ENCODE results near the gene LTA4H. TPM values are rescaled to one million over a fixed set of nuclear protein-coding genes. Genes with fewer than 3 reads are reported as not detected.
"Not testable (repeated sequence)": the region's sequence is repeated elsewhere in the genome, so short reads cannot be mapped to it uniquely, and the experiment has no call there.

LTA4H gene
- total and polyA plus RNA-seq, 8 donors = 20.0 to 57.1 (median 31.0) TPM

DNA sequence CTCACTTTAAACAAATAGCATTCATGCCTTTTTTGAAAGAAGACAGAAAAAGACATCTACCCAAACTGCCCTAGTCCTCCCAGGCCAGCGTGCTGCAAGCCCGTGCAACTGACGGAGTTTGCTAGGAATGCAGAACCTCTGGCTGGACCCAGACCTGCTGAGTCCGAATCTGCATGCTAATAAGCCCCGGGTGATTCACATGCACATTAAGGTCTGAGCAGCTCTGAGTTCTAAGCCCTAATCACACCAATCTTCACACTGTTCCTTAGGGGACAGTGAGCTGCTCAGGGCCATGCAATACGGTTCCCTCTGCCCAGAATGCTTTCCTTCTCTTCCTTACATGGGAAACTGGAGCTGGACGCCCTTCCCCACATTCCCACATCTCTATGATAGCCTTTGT, 64.5 kb downstream of the LTA4H start:
- Histone ChIP-seq H3K9me3 (no peaks in the 10 kb centered on the region), H3K4me3 (no peak overlapping the region), H3K27me3 (no peaks in the 10 kb centered on the region), H3K4me1 (no peaks in the 10 kb centered on the region), H3K36me3 (no peaks in the 10 kb centered on the region), H3K27ac (no peak overlapping the region)
- ATAC-seq (no peak), DNase-seq (no peak), FAIRE-seq (no peak)
- TF ChIP-seq, protein P1, sequence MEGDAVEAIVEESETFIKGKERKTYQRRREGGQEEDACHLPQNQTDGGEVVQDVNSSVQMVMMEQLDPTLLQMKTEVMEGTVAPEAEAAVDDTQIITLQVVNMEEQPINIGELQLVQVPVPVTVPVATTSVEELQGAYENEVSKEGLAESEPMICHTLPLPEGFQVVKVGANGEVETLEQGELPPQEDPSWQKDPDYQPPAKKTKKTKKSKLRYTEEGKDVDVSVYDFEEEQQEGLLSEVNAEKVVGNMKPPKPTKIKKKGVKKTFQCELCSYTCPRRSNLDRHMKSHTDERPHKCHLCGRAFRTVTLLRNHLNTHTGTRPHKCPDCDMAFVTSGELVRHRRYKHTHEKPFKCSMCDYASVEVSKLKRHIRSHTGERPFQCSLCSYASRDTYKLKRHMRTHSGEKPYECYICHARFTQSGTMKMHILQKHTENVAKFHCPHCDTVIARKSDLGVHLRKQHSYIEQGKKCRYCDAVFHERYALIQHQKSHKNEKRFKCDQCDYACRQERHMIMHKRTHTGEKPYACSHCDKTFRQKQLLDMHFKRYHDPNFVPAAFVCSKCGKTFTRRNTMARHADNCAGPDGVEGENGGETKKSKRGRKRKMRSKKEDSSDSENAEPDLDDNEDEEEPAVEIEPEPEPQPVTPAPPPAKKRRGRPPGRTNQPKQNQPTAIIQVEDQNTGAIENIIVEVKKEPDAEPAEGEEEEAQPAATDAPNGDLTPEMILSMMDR (IDR thresholded peaks at IDR 0.05) = no peak
- intact Hi-C loops (cut with DNase I) = no loop called here
- 64 to 70% methylated on average over 7 of the region's 7 CpGs for WGBS, 2 donors

DNA sequence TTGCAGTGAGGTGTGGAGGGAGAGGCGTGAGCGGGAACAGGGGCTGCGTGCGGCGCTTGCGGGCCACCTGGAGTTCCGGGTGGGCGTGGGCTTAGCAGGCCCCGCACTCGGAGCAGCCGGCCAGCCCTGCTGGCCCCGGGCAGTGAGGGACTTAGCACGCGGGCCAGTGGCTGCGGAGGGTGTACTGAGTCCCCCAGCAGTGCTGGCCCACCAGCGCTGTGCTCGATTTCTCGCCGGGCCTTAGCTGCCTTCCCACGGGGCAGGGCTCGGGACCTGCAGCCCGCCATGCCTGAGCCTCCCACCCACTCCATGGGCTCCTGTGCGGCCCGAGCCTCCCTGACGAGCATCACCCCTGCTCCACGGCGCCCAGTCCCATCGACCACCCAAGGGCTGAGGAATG, 66.3 kb downstream of the LTA4H start:
- H3K27ac ChIP-seq; FAIRE-seq; ATAC-seq; H3K9me3 ChIP-seq; H3K36me3 ChIP-seq; intact Hi-C loops (cut with DNase I); H3K27me3 ChIP-seq; H3K4me1 ChIP-seq; H3K4me3 ChIP-seq: not testable (repeated sequence)
- peak in 1 of 6 donors; percentile 42 for DNase-seq
- WGBS, 2 donors = 90 to 94% methylated on average over 19 to 28 of the region's 28 CpGs

DNA sequence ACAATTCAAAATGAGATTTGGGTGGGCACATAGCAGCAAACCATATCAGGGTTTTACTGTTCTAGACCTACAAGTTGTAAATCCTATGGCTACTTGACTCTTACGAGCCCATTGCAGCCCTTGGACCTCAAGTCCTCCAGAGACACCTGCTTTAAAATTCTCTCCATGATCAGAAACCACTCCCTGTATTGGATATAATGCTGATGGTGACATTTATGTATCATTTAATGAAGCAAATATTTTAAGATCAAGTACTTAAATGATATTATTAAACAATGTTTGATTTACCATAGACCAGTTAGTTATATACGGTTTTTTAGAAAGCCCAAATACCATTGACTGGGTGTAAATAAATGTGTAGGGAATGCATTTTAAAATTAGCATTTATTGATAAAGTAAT, 68.1 kb downstream of the LTA4H start:
- FAIRE-seq (no peak), ATAC-seq (no peak)
- TF ChIP-seq, protein P1 (IDR thresholded peaks at IDR 0.05) = no peak

DNA sequence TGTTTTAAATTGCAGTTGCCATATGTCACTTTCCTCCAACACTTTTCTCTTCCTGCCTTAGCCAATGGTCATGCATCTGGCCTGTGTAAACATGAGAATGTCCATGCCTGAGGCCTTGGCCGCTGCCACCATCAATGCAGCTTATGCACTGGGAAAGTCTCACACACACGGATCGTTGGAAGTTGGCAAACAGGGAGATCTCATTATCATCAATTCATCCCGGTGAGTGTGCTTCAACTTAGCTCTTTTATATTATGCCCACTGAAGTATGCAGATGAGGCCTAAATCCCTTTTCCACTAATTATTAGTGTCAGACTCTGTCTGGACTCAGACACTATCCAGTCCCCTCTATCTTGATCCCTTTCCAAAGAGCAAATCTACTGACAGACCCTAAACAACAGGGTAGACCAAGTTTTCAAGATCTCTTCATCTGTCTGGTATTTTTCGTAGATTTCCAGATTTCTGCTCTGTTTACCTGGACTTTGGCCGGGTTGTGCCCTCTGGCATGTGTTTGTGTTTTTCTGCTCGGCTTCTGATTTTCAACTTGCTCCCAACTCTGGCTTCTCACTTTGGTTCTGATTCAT, 69.0 kb downstream of the LTA4H start:
- Histone ChIP-seq H3K4me1 (no peaks in the 10 kb centered on the region), H3K9me3 (no peaks in the 10 kb centered on the region), H3K36me3 (no peaks in the 10 kb centered on the region), H3K27ac (no peak overlapping the region), H3K27me3 (no peaks in the 10 kb centered on the region), H3K4me3 (no peak overlapping the region)
- TF ChIP-seq, protein P1 (IDR thresholded peaks at IDR 0.05) = no peak
- ATAC-seq (no peak), FAIRE-seq (no peak), DNase-seq (no peak)
- 38 to 41% methylated on average over 7 of the region's 7 CpGs for WGBS, 2 donors
- intact Hi-C loops (cut with DNase I) = no loop called here

More for the DNA sequence above, 68.1 kb downstream of the LTA4H start:
- H3K27me3 ChIP-seq = no peaks in the 10 kb centered on the region
- DNase-seq = no peak
- no peak overlapping the region for H3K4me3 ChIP-seq
- 95 to 96% methylated on average over 2 of the region's 2 CpGs for WGBS, 2 donors
- no peaks in the 10 kb centered on the region for H3K4me1 ChIP-seq
- intact Hi-C loops (cut with DNase I) = no loop called here
- no peak overlapping the region for H3K27ac ChIP-seq
- no peaks in the 10 kb centered on the region for H3K36me3 ChIP-seq
- no peaks in the 10 kb centered on the region for H3K9me3 ChIP-seq

DNA sequence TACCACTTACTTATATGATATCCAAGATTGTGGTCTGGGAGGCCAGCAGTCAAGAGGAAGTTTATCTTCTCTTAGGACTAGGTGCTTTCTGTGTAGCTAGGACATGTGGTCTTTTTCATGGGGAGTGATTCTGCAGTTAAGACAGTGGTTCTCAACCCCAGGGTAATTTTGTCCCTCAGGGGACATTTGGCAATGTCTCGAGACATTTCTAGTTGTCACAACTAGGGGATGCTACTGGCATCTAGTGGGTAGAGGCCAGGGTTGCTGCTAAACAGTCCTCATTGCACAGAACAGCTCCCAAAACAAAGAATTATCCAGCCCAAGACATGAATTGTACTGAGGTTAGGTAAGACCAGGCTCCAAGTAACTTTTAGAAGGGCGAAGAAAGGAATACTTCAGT, 72.3 kb downstream of the LTA4H start:
- WGBS, 2 donors = 83 to 94% methylated on average over 2 of the region's 2 CpGs
- no peak for FAIRE-seq
- ATAC-seq = no peak

More for the DNA sequence above, 72.3 kb downstream of the LTA4H start:
- Histone ChIP-seq H3K4me1 (no peaks in the 10 kb centered on the region), H3K9me3 (no peaks in the 10 kb centered on the region), H3K27me3 (no peaks in the 10 kb centered on the region), H3K27ac (no peak overlapping the region), H3K36me3 (no peaks in the 10 kb centered on the region), H3K4me3 (no peak overlapping the region)
- intact Hi-C loops (cut with DNase I) = no loop called here
- no peak for DNase-seq
- TF ChIP-seq, protein P1 (IDR thresholded peaks at IDR 0.05) = no peak

All from pancreas (tissue), 10 donors.